MV-4-11 (cell line): Measurements from ENCODE around the gene HAP1.
"Not testable (repeated sequence)": the region's sequence is repeated elsewhere in the genome, so short reads cannot be mapped to it uniquely, and the experiment has no call there.

Experiments
- DNase-seq: peaks from one replicate; lab custom pipeline; 2025; lab: John Stamatoyannopoulos, UW

The HAP1 gene

GRCh38 chr17:41723801-41724475, 10.5 kb downstream of the HAP1 start:
- DNase-seq: no peak

- no peak for DNase-seq
Measured at GRCh38 chr17:41722231-41722630, 12.2 kb downstream of the HAP1 start.

GRCh38 chr17:41718287-41718645, 16.2 kb downstream of the HAP1 start:
- no peak for DNase-seq

DNA sequence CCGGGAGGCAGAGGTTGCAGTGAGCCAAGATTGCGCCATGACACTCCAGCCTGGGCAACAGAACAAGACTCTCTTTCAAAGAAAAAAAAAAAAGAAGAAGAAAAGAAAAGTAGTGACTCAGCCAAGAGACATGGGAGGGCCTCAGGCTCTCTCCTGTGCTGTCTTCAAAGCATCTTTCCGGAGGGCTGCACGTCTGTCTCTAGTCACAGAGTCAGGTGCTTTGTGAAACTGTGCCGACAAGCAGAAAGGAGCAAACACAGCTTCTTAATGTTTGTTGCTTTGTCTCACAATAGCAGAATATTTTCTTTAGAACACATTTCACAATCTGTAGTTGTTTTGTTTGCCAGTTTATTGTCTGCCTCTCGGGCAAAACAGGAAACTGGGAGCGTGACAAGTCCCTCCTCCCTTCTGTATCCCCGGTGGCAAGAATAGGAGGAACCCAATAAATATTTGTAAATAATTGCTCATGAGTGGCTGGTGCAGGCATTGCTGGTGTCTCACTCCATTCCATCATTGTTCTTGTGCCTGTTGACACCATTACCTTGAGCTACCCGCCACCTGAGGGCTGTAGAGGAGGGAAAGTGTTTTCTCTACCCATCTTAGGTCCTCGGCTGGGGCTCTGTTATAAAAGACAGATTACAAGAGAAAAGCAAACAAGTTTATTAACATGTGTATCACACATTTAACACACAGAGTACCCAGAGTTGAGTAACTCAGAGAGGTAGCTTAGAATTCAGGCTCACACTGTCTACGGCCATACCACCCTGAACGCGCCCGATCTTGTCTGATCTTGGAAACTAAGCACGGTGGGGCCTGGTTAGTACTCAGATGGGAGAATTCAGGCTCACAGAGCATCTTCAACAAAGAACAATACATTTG, 16.8 kb downstream of the HAP1 start:
- DNase-seq: peak; percentile 51

GRCh38 chr17:41711669-41712400, 22.6 kb downstream of the HAP1 start, which contains the start of gene GAST:
TSS of gene GAST (plus strand) at chr17:41712331. CDS start at chr17:41715437, 3,106 bp downstream.
- no peak for DNase-seq

DNA sequence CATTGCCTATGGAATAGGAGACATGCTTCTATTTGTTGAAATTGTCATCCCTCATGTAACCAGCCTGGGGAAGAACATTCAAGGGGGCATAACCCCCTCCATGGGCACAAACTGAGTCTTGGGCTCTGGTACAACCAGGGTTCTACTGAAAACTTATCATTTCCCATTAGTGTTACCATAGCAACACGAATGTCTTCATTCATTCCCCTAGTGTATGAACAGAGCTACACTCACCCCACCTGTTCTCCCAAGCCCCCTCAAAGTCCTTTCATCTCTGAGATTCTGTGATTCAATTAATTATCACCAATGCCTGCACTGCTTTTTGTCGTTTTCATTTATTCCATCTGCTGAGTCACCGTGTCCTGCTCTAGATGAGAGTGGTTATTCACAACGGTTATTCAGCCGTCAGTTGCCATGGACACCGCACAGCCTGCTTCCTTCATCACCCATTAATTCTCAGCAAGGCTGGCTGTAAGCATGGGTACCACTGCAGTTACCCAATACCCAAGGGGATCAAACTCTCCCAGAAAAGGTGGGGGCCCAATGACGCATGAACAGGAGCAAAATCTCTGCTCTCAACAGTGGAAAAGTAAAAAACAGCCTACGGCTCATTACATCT, 23.9 kb downstream of the HAP1 start:
- DNase-seq: peak; percentile 54

DNA sequence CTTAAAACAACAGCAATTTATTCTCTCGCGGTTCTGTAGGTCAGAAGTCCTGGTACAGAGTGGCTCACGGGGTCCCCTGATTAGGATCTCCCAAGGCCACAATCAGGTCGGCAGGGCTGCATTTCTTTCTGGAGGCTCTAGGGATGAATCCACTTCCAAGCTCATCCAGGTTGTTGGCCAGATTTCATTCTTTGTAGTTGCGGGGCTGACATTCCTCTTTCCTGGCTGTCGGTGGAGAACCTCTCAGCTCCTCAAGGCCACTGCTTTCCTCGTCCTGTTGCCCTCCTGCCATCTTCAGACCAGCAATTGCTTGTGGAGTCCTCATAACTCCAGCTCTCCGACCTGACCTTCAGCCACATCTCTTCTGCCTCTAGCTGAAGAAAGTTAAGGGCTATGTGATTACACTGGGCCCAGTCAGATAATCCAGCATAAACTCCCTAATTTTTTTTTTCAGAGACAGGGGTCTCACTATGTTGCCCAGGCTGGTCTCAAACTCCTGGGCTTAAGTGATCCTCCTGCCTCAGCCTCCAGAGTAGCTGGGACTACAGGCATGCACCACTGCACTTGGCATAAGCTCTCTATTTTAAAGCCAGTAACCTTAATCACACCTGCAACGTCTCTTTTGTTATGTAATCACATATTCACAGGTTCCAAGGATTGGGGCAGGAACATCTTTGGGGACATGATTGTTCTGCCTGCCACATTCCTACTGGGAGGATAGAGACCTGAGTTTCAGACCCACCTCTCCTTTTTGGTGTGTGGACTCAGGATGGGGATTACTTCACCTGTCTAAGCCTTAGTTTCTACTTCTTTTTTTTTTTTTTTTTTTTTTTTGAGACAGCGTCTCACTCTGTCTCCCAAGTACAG, 26.4 kb downstream of the HAP1 start:
- DNase-seq: no peak

- DNase-seq: no peak
Measured at GRCh38 chr17:41705271-41705991, 29.0 kb downstream of the HAP1 start.

DNA sequence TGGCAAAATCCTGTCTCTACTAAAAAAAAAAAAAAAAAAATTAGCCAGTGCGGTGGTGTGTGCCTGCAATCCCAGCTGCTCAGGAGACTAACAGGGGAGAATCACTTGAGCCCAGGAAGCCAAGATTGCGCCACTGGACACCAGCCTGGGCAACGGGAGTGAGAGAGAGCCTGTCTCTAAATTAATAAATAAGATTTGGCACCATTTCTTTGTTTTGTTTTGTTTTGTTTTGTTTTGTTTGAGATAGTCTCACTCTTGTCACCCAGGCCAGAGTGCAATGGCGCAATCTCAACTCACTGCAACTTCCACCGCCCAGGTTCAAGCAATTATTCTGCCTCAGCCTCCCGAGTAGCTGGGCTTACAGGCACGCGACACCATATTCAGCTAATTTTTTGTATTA, 31.7 kb downstream of the HAP1 start:
- DNase-seq: peak; percentile 14

- DNase-seq: not testable (repeated sequence)
Measured at GRCh38 chr17:41700843-41701242, 33.6 kb downstream of the HAP1 start.

DNA sequence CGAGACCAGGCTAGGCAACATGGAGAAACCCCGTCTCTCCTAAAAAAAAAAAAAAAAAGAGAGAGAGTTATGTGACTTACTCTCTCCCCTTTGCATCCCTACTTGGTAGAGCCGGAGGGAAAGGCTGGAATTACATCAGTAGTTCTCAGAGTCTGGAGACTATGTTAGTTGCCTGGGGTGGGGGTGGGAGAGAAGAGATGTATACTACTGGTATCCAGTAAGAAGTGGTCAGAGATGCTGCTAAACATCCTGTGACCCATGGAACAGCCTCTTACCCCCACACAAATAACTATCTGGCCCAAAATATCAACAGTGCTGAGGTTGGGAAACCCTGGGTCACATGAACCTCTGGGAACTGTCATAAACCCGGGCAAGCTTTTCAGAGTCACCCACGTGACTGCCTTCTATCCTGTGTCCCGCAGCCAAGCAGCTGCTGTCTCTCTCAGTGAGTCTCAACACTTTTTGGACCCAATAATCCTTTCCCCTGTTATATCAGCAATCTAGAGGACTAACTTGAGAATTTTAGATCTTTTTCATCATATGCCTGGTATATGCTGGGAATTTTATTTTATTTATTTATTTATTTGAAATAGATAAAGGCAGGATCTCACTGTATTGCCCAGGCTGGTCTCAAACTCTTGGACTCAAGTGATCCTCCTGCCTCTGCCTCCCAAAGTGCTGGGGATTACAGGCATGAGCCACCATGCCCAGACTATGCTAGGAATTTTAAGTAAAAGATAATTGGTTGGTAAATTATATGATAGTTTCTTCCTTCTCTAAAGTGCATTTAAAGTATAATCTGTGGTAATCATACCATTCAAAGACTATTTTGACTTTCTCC, 37.1 kb downstream of the HAP1 start:
- DNase-seq: peak; percentile 80

GRCh38 chr17:41695954-41696757, 38.3 kb downstream of the HAP1 start:
- DNase-seq: peak; percentile 80

- DNase-seq: no peak
Measured at GRCh38 chr17:41695134-41695661, 39.2 kb downstream of the HAP1 start.

DNA sequence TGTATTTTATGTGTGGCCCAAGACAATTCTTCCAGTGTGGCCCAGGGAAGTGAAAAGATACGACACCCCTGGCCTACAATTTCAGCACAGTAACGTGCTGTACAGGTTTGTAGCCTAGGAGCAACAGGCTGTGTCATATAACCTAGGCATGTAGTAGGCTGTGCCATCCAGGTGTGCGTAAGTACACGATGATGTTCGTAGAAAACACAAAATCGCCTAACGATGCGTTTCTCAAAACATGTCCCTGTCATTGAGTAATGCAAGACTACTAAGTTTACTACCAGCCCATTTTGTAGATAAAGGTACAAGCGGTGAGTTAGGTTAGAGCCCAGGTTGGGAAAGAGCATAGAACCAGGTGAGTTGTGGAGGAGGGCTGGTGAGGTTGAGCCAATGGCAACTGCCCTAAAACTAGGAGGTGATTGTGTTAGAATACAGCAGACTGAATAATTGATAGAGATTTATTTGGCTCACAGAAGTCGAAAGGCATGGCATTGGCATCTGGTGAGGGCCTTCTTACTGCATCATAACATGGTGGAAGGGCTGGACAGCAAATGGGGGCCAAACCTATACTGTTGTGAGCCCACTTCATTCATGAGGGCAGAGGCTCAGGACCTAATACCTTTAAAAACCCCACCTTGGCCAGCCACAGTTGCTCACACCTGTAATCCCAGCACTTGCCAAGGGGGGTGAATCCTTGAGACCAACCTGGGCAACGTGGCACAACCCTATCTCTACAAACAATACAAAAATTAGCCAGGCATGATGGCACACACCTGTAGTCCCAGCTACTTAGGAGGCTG, 41.5 kb downstream of the HAP1 start:
- no peak for DNase-seq

DNA sequence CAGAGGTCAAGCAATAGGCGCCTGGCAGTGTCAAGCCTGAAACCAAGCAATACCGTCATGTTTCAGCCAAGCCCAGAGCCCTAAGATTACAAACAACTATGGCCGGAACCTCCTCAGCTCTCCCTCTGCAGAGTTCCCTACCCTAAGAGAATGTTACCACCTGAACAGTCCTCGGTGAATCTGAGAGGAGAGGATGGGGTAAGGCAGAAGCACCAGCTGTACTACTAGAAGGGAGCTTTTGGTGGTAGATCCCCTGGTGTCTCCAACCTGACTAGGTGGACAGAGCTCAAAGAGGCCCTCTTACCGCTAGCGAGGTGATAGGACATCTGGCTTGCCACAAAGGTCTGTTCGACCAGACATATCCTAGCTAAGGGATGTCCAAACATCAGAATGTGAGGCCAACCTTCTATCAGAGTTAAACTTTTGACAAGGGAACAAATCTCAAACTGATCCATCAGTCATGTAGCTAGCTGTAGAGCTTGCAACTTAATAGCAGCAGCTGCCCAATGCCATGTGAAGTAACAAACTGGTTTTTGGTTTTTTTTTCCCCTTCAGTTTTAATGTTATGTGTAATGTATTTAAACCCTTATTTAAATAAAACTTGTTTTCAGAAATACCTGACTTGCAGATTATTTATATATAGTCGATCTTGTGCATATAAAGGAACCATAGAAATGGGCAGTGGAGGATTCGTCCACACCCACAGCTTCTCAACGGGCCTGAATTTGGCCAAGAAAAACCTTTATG, 43.2 kb downstream of the HAP1 start:
- DNase-seq: no peak

DNA sequence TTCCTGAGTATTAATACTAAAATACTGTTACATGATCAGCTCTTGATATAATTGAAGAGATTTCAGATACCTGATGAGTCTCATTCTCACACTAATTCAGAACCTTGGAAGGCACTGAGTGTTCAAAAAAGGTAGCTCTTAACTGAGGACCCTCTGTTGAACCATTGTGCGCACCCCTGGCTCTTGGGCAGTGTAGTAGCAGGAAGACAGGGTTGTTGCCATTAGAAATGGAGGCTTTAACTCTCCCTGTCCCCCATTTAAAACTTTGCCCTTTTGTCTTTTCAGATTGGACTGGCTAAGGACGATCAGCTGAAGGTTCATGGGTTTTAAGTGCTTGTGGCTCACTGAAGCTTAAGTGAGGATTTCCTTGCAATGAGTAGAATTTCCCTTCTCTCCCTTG, 43.9 kb downstream of the HAP1 start:
- no peak for DNase-seq
